Osteoblast (primary cell): ENCODE measurements around the gene BTG4. TPM values are rescaled to one million over a fixed set of nuclear protein-coding genes. Genes with fewer than 3 reads are reported as not detected.
A peak's percentile ranks its signal among the peaks of the same experiment; 100 is the strongest.

Source experiments
- DNase-seq: peaks from one replicate; pipeline ENCODE4 v3.0.0; 2011; ENCODE audit warnings: low spot score, mixed read lengths; ENCODE audit not compliant: insufficient read length; ENCODE audit errors: missing footprints
- H2AFZ ChIP-seq: 2 replicates; pipeline ENCODE4 v1.6.0; 2011; ENCODE audit warnings: mild to moderate bottlenecking, low read length
- H3K27ac ChIP-seq: 2 replicates; pipeline ENCODE4 v1.5.1; 2011; ENCODE audit warnings: mild to moderate bottlenecking, low read depth, low read length, moderate library complexity
- H3K27me3 ChIP-seq: 2 replicates; pipeline ENCODE4 v1.6.0; 2012; ENCODE audit warnings: mild to moderate bottlenecking, control low read depth, inconsistent platforms, low read length, moderate library complexity; ENCODE audit not compliant: insufficient read depth
- H3K36me3 ChIP-seq: 2 replicates; pipeline ENCODE4 v1.5.1; 2011; ENCODE audit warnings: mild to moderate bottlenecking, low read length, control low read depth, moderate library complexity; ENCODE audit not compliant: insufficient read depth
- H3K4me1 ChIP-seq: 2 replicates; pipeline ENCODE4 v1.5.1; 2011; ENCODE audit warnings: mild to moderate bottlenecking, low read length, control low read depth, moderate library complexity; ENCODE audit not compliant: insufficient read depth
- H3K4me2 ChIP-seq: 2 replicates; pipeline ENCODE4 v1.6.0; 2011; ENCODE audit warnings: mild to moderate bottlenecking, low read length; ENCODE audit not compliant: insufficient read depth
- H3K4me3 ChIP-seq: fragments of 200-600 bp; sonication (generic); 3 replicates; pipeline ENCODE4 v1.5.1; 2012; ENCODE audit warnings: mild to moderate bottlenecking, low read length, inconsistent platforms; ENCODE audit not compliant: insufficient read depth
- H3K79me2 ChIP-seq: 2 replicates; pipeline ENCODE4 v1.6.0; 2012; ENCODE audit warnings: mild to moderate bottlenecking, low read length, control low read depth, inconsistent platforms; ENCODE audit not compliant: insufficient read depth
- H3K9me3 ChIP-seq: 2 replicates; pipeline ENCODE4 v1.5.1; 2011; ENCODE audit warnings: low read depth, low read length, control low read depth
- H4K20me1 ChIP-seq: 2 replicates; pipeline ENCODE4 v1.6.0; 2012; ENCODE audit warnings: mild to moderate bottlenecking, low read length, control low read depth; ENCODE audit not compliant: insufficient read depth
- CTCF ChIP-seq: IDR thresholded peaks from 2 replicates; pipeline ENCODE4 v1.5.1; 2011; ENCODE audit warnings: mild to moderate bottlenecking, low read depth, low read length, moderate library complexity; ENCODE audit errors: extremely low read depth
- total RNA-seq: library from RNA; depleted of rRNA; stranded (reverse); fragments of >200 nt; gene quantifications from 2 replicates; pipeline ENCODE4 v1.2.3, GENCODE V29; 2012

BTG4 gene
- total RNA-seq, 1 donor = not detected

- no peak for TF ChIP-seq CTCF
- Histone ChIP-seq H3K36me3 (peaks cover 38% of the 10 kb centered on the region), H2AFZ (no peak overlapping the region), H3K79me2 (peaks cover 15% of the 10 kb centered on the region), H3K9me3 (no peaks in the 10 kb centered on the region), H3K4me3 (peak overlapping the region; percentile 75), H3K27me3 (no peaks in the 10 kb centered on the region), H4K20me1 (no peaks in the 10 kb centered on the region), H3K4me1 (peaks cover 27% of the 10 kb centered on the region), H3K4me2 (peak overlapping the region; percentile 90), H3K27ac (no peak overlapping the region)
- no peak for DNase-seq
These were observed 30.6 kb upstream of the BTG4 start for GRCh38 chr11:111542606-111543275.

- peaks cover 25% of the 10 kb centered on the region for H3K36me3 ChIP-seq
- H3K27ac ChIP-seq = peak overlapping the region; percentile 80
- H3K27me3 ChIP-seq = no peaks in the 10 kb centered on the region
- no peaks in the 10 kb centered on the region for H4K20me1 ChIP-seq
- peak overlapping the region; percentile 96 for H2AFZ ChIP-seq
- H3K4me1 ChIP-seq = peaks cover 27% of the 10 kb centered on the region
- no peak for TF ChIP-seq CTCF
- DNase-seq = peak; percentile 92
- peaks cover 15% of the 10 kb centered on the region for H3K79me2 ChIP-seq
- peak overlapping the region; percentile 75 for H3K4me3 ChIP-seq
- no peaks in the 10 kb centered on the region for H3K9me3 ChIP-seq
- H3K4me2 ChIP-seq = peak overlapping the region; percentile 90
These were observed 29.3 kb upstream of the BTG4 start for GRCh38 chr11:111541254-111542061.

GRCh38 chr11:111540937-111541253 is 28.7 kb upstream of the BTG4 start:
- H3K4me1 ChIP-seq = peaks cover 27% of the 10 kb centered on the region
- H3K79me2 ChIP-seq = peaks cover 15% of the 10 kb centered on the region
- H3K36me3 ChIP-seq = peaks cover 19% of the 10 kb centered on the region
- H3K4me3 ChIP-seq = peak overlapping the region; percentile 75
- no peaks in the 10 kb centered on the region for H3K27me3 ChIP-seq
- H2AFZ ChIP-seq = peak overlapping the region; percentile 96
- H3K27ac ChIP-seq = peak overlapping the region; percentile 80
- no peaks in the 10 kb centered on the region for H4K20me1 ChIP-seq
- H3K4me2 ChIP-seq = peak overlapping the region; percentile 90
- peak; percentile 79 for DNase-seq
- H3K9me3 ChIP-seq = no peaks in the 10 kb centered on the region
- TF ChIP-seq CTCF = no peak
